Measurements from ENCODE around the gene SRD5A1.

Gene SRD5A1

GRCh38 chr5:6704361-6704851 is 71.2 kb downstream of the SRD5A1 start:
- peaks cover 0 to 15% (median 4%) of the 10 kb centered on the region in 5 donors for H3K27me3 ChIP-seq (ENCODE audit: control insufficient read depth in 5 of 5, insufficient read depth in 4 of 5, low read length in 5 of 5)
- H3K27ac ChIP-seq (ENCODE audit: low read depth, low read length): peak overlapping the region; percentile 75
- H3K9ac ChIP-seq (ENCODE audit: low read length in 5 of 5): peak overlapping the region in 2 of 5 donors; percentile 16 to 17
- H3K36me3 ChIP-seq (ENCODE audit: control insufficient read depth in 5 of 5, insufficient read depth in 5 of 5, low read length in 5 of 5): no peaks in the 10 kb centered on the region
- no peak overlapping the region for H3K4me3 ChIP-seq (ENCODE audit: low read depth in 1 of 5, low read length in 5 of 5)
- H3K4me1 ChIP-seq (ENCODE audit: control insufficient read depth in 5 of 5, insufficient read depth in 5 of 5, low read length in 5 of 5): peaks cover 0 to 15% (median 4%) of the 10 kb centered on the region in 5 donors
- H3K9me3 ChIP-seq (ENCODE audit: control insufficient read depth in 5 of 5, low read length in 5 of 5): no peaks in the 10 kb centered on the region

GRCh38 chr5:6705088-6705487 is 71.8 kb downstream of the SRD5A1 start:
- H3K27ac ChIP-seq (ENCODE audit: low read depth, low read length): peak overlapping the region; percentile 75
- peak overlapping the region in 1 of 5 donors; percentile 17 for H3K9ac ChIP-seq (ENCODE audit: low read length in 5 of 5)
- peaks cover 0 to 15% (median 4%) of the 10 kb centered on the region in 5 donors for H3K4me1 ChIP-seq (ENCODE audit: control insufficient read depth in 5 of 5, insufficient read depth in 5 of 5, low read length in 5 of 5)
- H3K4me3 ChIP-seq (ENCODE audit: low read depth in 1 of 5, low read length in 5 of 5): no peak overlapping the region
- H3K9me3 ChIP-seq (ENCODE audit: control insufficient read depth in 5 of 5, low read length in 5 of 5): no peaks in the 10 kb centered on the region
- H3K36me3 ChIP-seq (ENCODE audit: control insufficient read depth in 5 of 5, insufficient read depth in 5 of 5, low read length in 5 of 5): no peaks in the 10 kb centered on the region
- H3K27me3 ChIP-seq (ENCODE audit: control insufficient read depth in 5 of 5, insufficient read depth in 4 of 5, low read length in 5 of 5): peaks cover 0 to 11% (median 1%) of the 10 kb centered on the region in 5 donors

GRCh38 chr5:6705959-6706358 is 72.7 kb downstream of the SRD5A1 start:
- Histone ChIP-seq H3K4me3 (ENCODE audit: low read depth in 1 of 5, low read length in 5 of 5) (no peak overlapping the region), H3K27ac (ENCODE audit: low read depth, low read length) (no peak overlapping the region), H3K9ac (ENCODE audit: low read length in 5 of 5) (no peak overlapping the region), H3K36me3 (ENCODE audit: control insufficient read depth in 5 of 5, insufficient read depth in 5 of 5, low read length in 5 of 5) (no peaks in the 10 kb centered on the region), H3K9me3 (ENCODE audit: control insufficient read depth in 5 of 5, low read length in 5 of 5) (no peaks in the 10 kb centered on the region), H3K4me1 (ENCODE audit: control insufficient read depth in 5 of 5, insufficient read depth in 5 of 5, low read length in 5 of 5) (peaks cover 0 to 15% (median 4%) of the 10 kb centered on the region in 5 donors), H3K27me3 (ENCODE audit: control insufficient read depth in 5 of 5, insufficient read depth in 4 of 5, low read length in 5 of 5) (peaks cover 0 to 4% (median 0%) of the 10 kb centered on the region in 5 donors)

- H3K4me3 ChIP-seq (ENCODE audit: low read depth in 1 of 5, low read length in 5 of 5): no peak overlapping the region
- no peaks in the 10 kb centered on the region for H3K27me3 ChIP-seq (ENCODE audit: control insufficient read depth in 5 of 5, insufficient read depth in 4 of 5, low read length in 5 of 5)
- no peak overlapping the region for H3K27ac ChIP-seq (ENCODE audit: low read depth, low read length)
- H3K9ac ChIP-seq (ENCODE audit: low read length in 5 of 5): no peak overlapping the region
- H3K4me1 ChIP-seq (ENCODE audit: control insufficient read depth in 5 of 5, insufficient read depth in 5 of 5, low read length in 5 of 5): peaks cover 4 to 25% (median 10%) of the 10 kb centered on the region in 5 donors
- no peaks in the 10 kb centered on the region for H3K36me3 ChIP-seq (ENCODE audit: control insufficient read depth in 5 of 5, insufficient read depth in 5 of 5, low read length in 5 of 5)
- no peaks in the 10 kb centered on the region for H3K9me3 ChIP-seq (ENCODE audit: control insufficient read depth in 5 of 5, low read length in 5 of 5)
These were observed 74.6 kb downstream of the SRD5A1 start for GRCh38 chr5:6707852-6708251.

- no peak overlapping the region for H3K9ac ChIP-seq (ENCODE audit: low read length in 5 of 5)
- H3K27ac ChIP-seq (ENCODE audit: low read depth, low read length): no peak overlapping the region
- H3K9me3 ChIP-seq (ENCODE audit: control insufficient read depth in 5 of 5, low read length in 5 of 5): no peaks in the 10 kb centered on the region
- no peaks in the 10 kb centered on the region for H3K36me3 ChIP-seq (ENCODE audit: control insufficient read depth in 5 of 5, insufficient read depth in 5 of 5, low read length in 5 of 5)
- H3K4me3 ChIP-seq (ENCODE audit: low read depth in 1 of 5, low read length in 5 of 5): no peak overlapping the region
- no peaks in the 10 kb centered on the region for H3K27me3 ChIP-seq (ENCODE audit: control insufficient read depth in 5 of 5, insufficient read depth in 4 of 5, low read length in 5 of 5)
- peaks cover 4 to 25% (median 10%) of the 10 kb centered on the region in 5 donors for H3K4me1 ChIP-seq (ENCODE audit: control insufficient read depth in 5 of 5, insufficient read depth in 5 of 5, low read length in 5 of 5)
These were observed 75.6 kb downstream of the SRD5A1 start for GRCh38 chr5:6708814-6709213.

- Histone ChIP-seq H3K4me3 (ENCODE audit: low read depth in 1 of 5, low read length in 5 of 5) (no peak overlapping the region), H3K4me1 (ENCODE audit: control insufficient read depth in 5 of 5, insufficient read depth in 5 of 5, low read length in 5 of 5) (peaks cover 0 to 18% (median 14%) of the 10 kb centered on the region in 5 donors), H3K27me3 (ENCODE audit: control insufficient read depth in 5 of 5, insufficient read depth in 4 of 5, low read length in 5 of 5) (no peaks in the 10 kb centered on the region), H3K27ac (ENCODE audit: low read depth, low read length) (no peak overlapping the region), H3K9ac (ENCODE audit: low read length in 5 of 5) (no peak overlapping the region), H3K9me3 (ENCODE audit: control insufficient read depth in 5 of 5, low read length in 5 of 5) (no peaks in the 10 kb centered on the region), H3K36me3 (ENCODE audit: control insufficient read depth in 5 of 5, insufficient read depth in 5 of 5, low read length in 5 of 5) (no peaks in the 10 kb centered on the region)
These were observed 76.8 kb downstream of the SRD5A1 start for GRCh38 chr5:6710070-6710469.

- H3K9ac ChIP-seq (ENCODE audit: low read length in 5 of 5): no peak overlapping the region
- no peaks in the 10 kb centered on the region for H3K9me3 ChIP-seq (ENCODE audit: control insufficient read depth in 5 of 5, low read length in 5 of 5)
- no peak overlapping the region for H3K4me3 ChIP-seq (ENCODE audit: low read depth in 1 of 5, low read length in 5 of 5)
- no peaks in the 10 kb centered on the region for H3K27me3 ChIP-seq (ENCODE audit: control insufficient read depth in 5 of 5, insufficient read depth in 4 of 5, low read length in 5 of 5)
- H3K4me1 ChIP-seq (ENCODE audit: control insufficient read depth in 5 of 5, insufficient read depth in 5 of 5, low read length in 5 of 5): peaks cover 5 to 24% (median 19%) of the 10 kb centered on the region in 5 donors
- no peak overlapping the region for H3K27ac ChIP-seq (ENCODE audit: low read depth, low read length)
- H3K36me3 ChIP-seq (ENCODE audit: control insufficient read depth in 5 of 5, insufficient read depth in 5 of 5, low read length in 5 of 5): no peaks in the 10 kb centered on the region
These were observed 77.5 kb downstream of the SRD5A1 start for GRCh38 chr5:6710551-6711318.

GRCh38 chr5:6711409-6712141 is 78.3 kb downstream of the SRD5A1 start:
- Histone ChIP-seq H3K9ac (ENCODE audit: low read length in 5 of 5) (peak overlapping the region in 4 of 5 donors; percentile 76 to 95 (median 86)), H3K27ac (ENCODE audit: low read depth, low read length) (peak overlapping the region; percentile 97), H3K9me3 (ENCODE audit: control insufficient read depth in 5 of 5, low read length in 5 of 5) (no peaks in the 10 kb centered on the region), H3K36me3 (ENCODE audit: control insufficient read depth in 5 of 5, insufficient read depth in 5 of 5, low read length in 5 of 5) (no peaks in the 10 kb centered on the region), H3K4me3 (ENCODE audit: low read depth in 1 of 5, low read length in 5 of 5) (peak overlapping the region; percentile 44 to 85 (median 79)), H3K4me1 (ENCODE audit: control insufficient read depth in 5 of 5, insufficient read depth in 5 of 5, low read length in 5 of 5) (peaks cover 14 to 32% (median 28%) of the 10 kb centered on the region in 5 donors), H3K27me3 (ENCODE audit: control insufficient read depth in 5 of 5, insufficient read depth in 4 of 5, low read length in 5 of 5) (no peaks in the 10 kb centered on the region)

- no peaks in the 10 kb centered on the region for H3K36me3 ChIP-seq (ENCODE audit: control insufficient read depth in 5 of 5, insufficient read depth in 5 of 5, low read length in 5 of 5)
- no peaks in the 10 kb centered on the region for H3K27me3 ChIP-seq (ENCODE audit: control insufficient read depth in 5 of 5, insufficient read depth in 4 of 5, low read length in 5 of 5)
- H3K4me1 ChIP-seq (ENCODE audit: control insufficient read depth in 5 of 5, insufficient read depth in 5 of 5, low read length in 5 of 5): peaks cover 18 to 38% (median 34%) of the 10 kb centered on the region in 5 donors
These were observed 78.9 kb downstream of the SRD5A1 start for GRCh38 chr5:6712142-6712576.

More at GRCh38 chr5:6712142-6712576, 78.9 kb downstream of the SRD5A1 start:
- H3K27ac ChIP-seq (ENCODE audit: low read depth, low read length): peak overlapping the region; percentile 97
- peak overlapping the region; percentile 44 to 85 (median 79) for H3K4me3 ChIP-seq (ENCODE audit: low read depth in 1 of 5, low read length in 5 of 5)
- H3K9ac ChIP-seq (ENCODE audit: low read length in 5 of 5): peak overlapping the region; percentile 48 to 95 (median 85)
- H3K9me3 ChIP-seq (ENCODE audit: control insufficient read depth in 5 of 5, low read length in 5 of 5): no peaks in the 10 kb centered on the region
